SK-N-SH (cell line): ENCODE measurements around the gene ERMAP. TPM values are rescaled to one million over a fixed set of nuclear protein-coding genes. Genes with fewer than 3 reads are reported as not detected.

Experiments used
- CTCF ChIA-PET: fragments of 300-600, 350-600 bp; formaldehyde crosslinking; extraction: SDS; loops from one replicate; lab custom pipeline; 2021; lab: Yijun Ruan, JAX
- POLR2A ChIA-PET: fragments of 350-600 bp; sonication (Branson Sonifier 250); formaldehyde crosslinking; extraction: SDS; loops from one replicate; lab custom pipeline; 2020; ENCODE audit warnings: antibody characterized with exemption, inconsistent platforms; lab: Yijun Ruan, JAX
- DNase-seq: peaks from one replicate; pipeline ENCODE4 v3.0.0; 2012
- H2AFZ ChIP-seq: fragments of 200-600 bp; sonication (generic); 2 replicates; pipeline ENCODE4 v1.8.1; 2016; ENCODE audit warnings: antibody characterized with exemption, mild to moderate bottlenecking, low read depth
- H3F3A ChIP-seq: fragments of 200-600 bp; sonication (generic); replicated peaks from 2 replicates; pipeline ENCODE3; 2016; ENCODE audit warnings: antibody characterized with exemption, mild to moderate bottlenecking; ENCODE audit not compliant: insufficient read depth
- H3K27ac ChIP-seq, 2 experiments: fragments of 200-500 bp in 1 of 2; fragments of 200-600 bp in 1 of 2; sonication (Bioruptor generic) in 1 of 2; sonication (generic), shearing (Covaris generic) in 1 of 2; 2 replicates each; pipeline versions ENCODE4 v1.5.1 to v1.6.1; 2014 to 2016; ENCODE audit warnings: low read depth in 2 of 2, inconsistent platforms in 1 of 2, low read length in 1 of 2, mild to moderate bottlenecking in 1 of 2, mixed read lengths in 1 of 2
- H3K27me3 ChIP-seq: fragments of 200-600 bp; sonication (generic), shearing (Covaris generic); 2 replicates; pipeline ENCODE4 v1.6.1; 2016; ENCODE audit warnings: mixed run types; ENCODE audit not compliant: insufficient read depth
- H3K36me3 ChIP-seq, 2 experiments: fragments of 200-500 bp in 1 of 2; fragments of 200-600 bp in 1 of 2; sonication (Bioruptor generic) in 1 of 2; sonication (generic) in 1 of 2; replicated peaks in 1 of 2; 2 replicates each; pipeline versions ENCODE3 to v1.5.1; 2014 to 2016; ENCODE audit warnings: low read length in 1 of 2, mild to moderate bottlenecking in 1 of 2; ENCODE audit not compliant: insufficient read depth in 2 of 2, control insufficient read depth in 1 of 2
- H3K4me1 ChIP-seq, 2 experiments: fragments of 200-500 bp in 1 of 2; fragments of 200-600 bp in 1 of 2; sonication (Bioruptor generic) in 1 of 2; sonication (generic), shearing (Covaris generic) in 1 of 2; 2 replicates each; pipeline versions ENCODE4 v1.5.1 to v1.6.1; 2014 to 2016; ENCODE audit warnings: low read depth in 1 of 2, low read length in 1 of 2, mixed run types in 1 of 2; ENCODE audit not compliant: insufficient read depth in 2 of 2, control insufficient read depth in 1 of 2
- H3K4me2 ChIP-seq: fragments of 200-600 bp; sonication (generic), shearing (Covaris generic); 2 replicates; pipeline ENCODE4 v1.6.1; 2017; ENCODE audit warnings: mixed run types
- H3K4me3 ChIP-seq, 2 experiments: fragments of 200-500 bp in 1 of 2; fragments of 200-600 bp in 1 of 2; sonication (Bioruptor generic) in 1 of 2; sonication (generic), shearing (Covaris generic) in 1 of 2; 2 replicates each; pipeline versions ENCODE4 v1.5.1 to v1.8.1; 2014 to 2016; ENCODE audit warnings: low read depth in 2 of 2, inconsistent platforms in 1 of 2, low read length in 1 of 2, mild to moderate bottlenecking in 1 of 2, mixed read lengths in 1 of 2, moderate library complexity in 1 of 2
- H3K79me2 ChIP-seq: fragments of 200-600 bp; sonication (generic); 2 replicates; pipeline ENCODE4 v1.8.1; 2017; ENCODE audit warnings: mild to moderate bottlenecking; ENCODE audit not compliant: insufficient read depth
- H3K9ac ChIP-seq: fragments of 200-600 bp; sonication (generic); 2 replicates; pipeline ENCODE4 v1.6.1; 2017; ENCODE audit warnings: mixed run types
- H3K9me2 ChIP-seq: fragments of 200-600 bp; sonication (generic); 2 replicates; pipeline ENCODE4 v1.6.1; 2017; ENCODE audit warnings: mixed run types
- H3K9me3 ChIP-seq: fragments of 200-600 bp; sonication (generic); 2 replicates; pipeline ENCODE4 v1.6.1; 2017; ENCODE audit warnings: mixed run types, mild to moderate bottlenecking, moderate library complexity
- H4K20me1 ChIP-seq: fragments of 200-600 bp; sonication (generic); 2 replicates; pipeline ENCODE4 v1.6.1; 2017; ENCODE audit warnings: mild to moderate bottlenecking, mixed run types; ENCODE audit not compliant: insufficient read depth
- EZH2phosphoT487 ChIP-seq: fragments of 200-600 bp; sonication (generic); IDR thresholded peaks from 2 replicates; pipeline ENCODE4 v1.6.1; 2017; ENCODE audit warnings: low read depth, mixed run types, mild to moderate bottlenecking, antibody characterized with exemption, moderate library complexity, borderline replicate concordance
- FOXJ3 ChIP-seq: sonication (generic); formaldehyde crosslinking; IDR thresholded peaks from 2 replicates; pipeline ENCODE4 v1.5.1; 2020; ENCODE audit warnings: mild to moderate bottlenecking, missing genetic modification reagents
- GABPA ChIP-seq: IDR thresholded peaks from 2 replicates; pipeline ENCODE4 v1.4.0; 2012; ENCODE audit warnings: low read depth, mild to moderate bottlenecking
- JUND ChIP-seq: IDR thresholded peaks from 2 replicates; pipeline ENCODE4 v1.4.0; 2012
- NFIC ChIP-seq: IDR thresholded peaks from 2 replicates; pipeline ENCODE4 v1.4.0; 2012; ENCODE audit warnings: borderline replicate concordance
- POLR2AphosphoS5 ChIP-seq: IDR thresholded peaks from 2 replicates; pipeline ENCODE4 v1.6.1; 2012; ENCODE audit warnings: low read depth, low read length
- RCOR1 ChIP-seq: fragments of 150-350 bp; IDR thresholded peaks from 2 replicates; pipeline ENCODE4 v1.6.1; 2017; ENCODE audit warnings: antibody characterized with exemption, low read length
- SIN3A ChIP-seq: IDR thresholded peaks from 2 replicates; pipeline ENCODE4 v1.6.1; 2012; ENCODE audit warnings: low read depth, mild to moderate bottlenecking, low read length, moderate library complexity, borderline replicate concordance
- TAF1 ChIP-seq: IDR thresholded peaks from 2 replicates; pipeline ENCODE4 v1.6.1; 2012; ENCODE audit warnings: low read depth, mild to moderate bottlenecking, low read length, moderate library complexity, borderline replicate concordance
- WGBS: methylation state at CpG from one replicate; pipeline ENCODE4 v1.1.6; 2017; ENCODE audit warnings: low lambda C conversion rate; 5-methylcytosine and 5-hydroxymethylcytosine counted together
- polyA plus RNA-seq, 3 experiments: library from polyadenylated mRNA; depleted of rRNA; stranded (reverse); fragments of >200 nt; gene quantifications; 2 replicates each; pipeline ENCODE4 v1.2.3, GENCODE V29; 2012
- TF ChIP-seq, protein P1 (sequence below): IDR thresholded peaks from 2 replicates; pipeline ENCODE4 v1.6.1; 2012; ENCODE audit warnings: mild to moderate bottlenecking, low read depth, low read length, moderate library complexity
- TF ChIP-seq, protein P2 (sequence below): fragments of 150-350 bp; IDR thresholded peaks from 2 replicates; pipeline ENCODE4 v1.6.1; 2016; ENCODE audit warnings: mild to moderate bottlenecking, low read depth, low read length

ERMAP gene
- polyA plus RNA-seq, 1 of the 3 experiments (the other 2 are of a cell fraction), result 10.4 TPM

DNA sequence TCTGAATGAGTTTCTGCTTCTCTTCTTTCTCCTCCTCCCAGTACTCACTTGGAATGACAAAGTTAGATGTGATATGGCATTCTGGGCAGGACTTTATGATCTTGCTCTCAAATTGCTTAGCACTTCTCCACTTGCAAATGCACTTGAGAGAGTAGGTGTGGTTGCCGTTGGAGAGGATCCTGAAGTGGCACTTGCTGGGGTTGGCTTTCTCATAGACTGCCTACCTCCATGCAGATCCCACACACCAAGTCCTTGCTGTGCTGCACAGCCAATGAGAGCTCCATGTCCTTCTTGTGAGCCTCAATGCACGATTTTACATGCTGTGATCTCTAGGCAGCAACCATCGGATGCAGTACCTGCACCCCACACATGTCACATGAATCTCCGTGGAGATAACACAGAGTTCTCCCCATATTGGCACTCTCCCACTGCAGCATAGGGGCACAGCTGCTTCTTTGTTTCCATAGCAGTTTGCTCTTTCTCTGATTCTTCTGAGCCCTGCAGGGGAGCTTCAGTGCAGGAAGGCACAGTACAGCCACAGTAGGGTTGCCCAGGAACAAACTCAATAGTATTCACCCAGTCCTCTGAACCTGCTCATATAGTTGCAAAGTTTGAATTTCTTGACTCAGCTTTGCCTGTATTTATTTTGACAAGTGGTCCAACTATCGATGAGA, 74.7 kb downstream of the ERMAP start:
- no peaks in the 10 kb centered on the region for H3K79me2 ChIP-seq
- H2AFZ ChIP-seq, result no peak overlapping the region
- no peaks in the 10 kb centered on the region for H3K9me3 ChIP-seq
- POLR2A ChIA-PET, result no interaction called here
- 15% methylated on average over 3 of the region's 5 CpGs for WGBS
- H3K4me3 ChIP-seq, result no peak overlapping the region
- H3K4me2 ChIP-seq, result no peak overlapping the region
- H3K27ac ChIP-seq, result no peak overlapping the region
- CTCF ChIA-PET, result no interaction called here
- no peaks in the 10 kb centered on the region for H4K20me1 ChIP-seq
- H3K9ac ChIP-seq, result no peak overlapping the region
- H3K36me3 ChIP-seq, result no peaks in the 10 kb centered on the region
- H3K9me2 ChIP-seq, result no peaks in the 10 kb centered on the region
- DNase-seq, result no peak
- H3K27me3 ChIP-seq, result no peaks in the 10 kb centered on the region
- H3K4me1 ChIP-seq, result no peaks in the 10 kb centered on the region
- no peaks in the 10 kb centered on the region for H3F3A ChIP-seq
- TF ChIP-seq TAF1 (no peak), SIN3A (no peak), FOXJ3 (CRISPR knock-in tag) (no peak), NFIC (no peak), GABPA (no peak), RCOR1 (no peak), POLR2AphosphoS5 (no peak), JUND (no peak), EZH2phosphoT487 (no peak)
- TF ChIP-seq, protein P1, sequence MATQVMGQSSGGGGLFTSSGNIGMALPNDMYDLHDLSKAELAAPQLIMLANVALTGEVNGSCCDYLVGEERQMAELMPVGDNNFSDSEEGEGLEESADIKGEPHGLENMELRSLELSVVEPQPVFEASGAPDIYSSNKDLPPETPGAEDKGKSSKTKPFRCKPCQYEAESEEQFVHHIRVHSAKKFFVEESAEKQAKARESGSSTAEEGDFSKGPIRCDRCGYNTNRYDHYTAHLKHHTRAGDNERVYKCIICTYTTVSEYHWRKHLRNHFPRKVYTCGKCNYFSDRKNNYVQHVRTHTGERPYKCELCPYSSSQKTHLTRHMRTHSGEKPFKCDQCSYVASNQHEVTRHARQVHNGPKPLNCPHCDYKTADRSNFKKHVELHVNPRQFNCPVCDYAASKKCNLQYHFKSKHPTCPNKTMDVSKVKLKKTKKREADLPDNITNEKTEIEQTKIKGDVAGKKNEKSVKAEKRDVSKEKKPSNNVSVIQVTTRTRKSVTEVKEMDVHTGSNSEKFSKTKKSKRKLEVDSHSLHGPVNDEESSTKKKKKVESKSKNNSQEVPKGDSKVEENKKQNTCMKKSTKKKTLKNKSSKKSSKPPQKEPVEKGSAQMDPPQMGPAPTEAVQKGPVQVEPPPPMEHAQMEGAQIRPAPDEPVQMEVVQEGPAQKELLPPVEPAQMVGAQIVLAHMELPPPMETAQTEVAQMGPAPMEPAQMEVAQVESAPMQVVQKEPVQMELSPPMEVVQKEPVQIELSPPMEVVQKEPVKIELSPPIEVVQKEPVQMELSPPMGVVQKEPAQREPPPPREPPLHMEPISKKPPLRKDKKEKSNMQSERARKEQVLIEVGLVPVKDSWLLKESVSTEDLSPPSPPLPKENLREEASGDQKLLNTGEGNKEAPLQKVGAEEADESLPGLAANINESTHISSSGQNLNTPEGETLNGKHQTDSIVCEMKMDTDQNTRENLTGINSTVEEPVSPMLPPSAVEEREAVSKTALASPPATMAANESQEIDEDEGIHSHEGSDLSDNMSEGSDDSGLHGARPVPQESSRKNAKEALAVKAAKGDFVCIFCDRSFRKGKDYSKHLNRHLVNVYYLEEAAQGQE, result no peak
- TF ChIP-seq, protein P2, sequence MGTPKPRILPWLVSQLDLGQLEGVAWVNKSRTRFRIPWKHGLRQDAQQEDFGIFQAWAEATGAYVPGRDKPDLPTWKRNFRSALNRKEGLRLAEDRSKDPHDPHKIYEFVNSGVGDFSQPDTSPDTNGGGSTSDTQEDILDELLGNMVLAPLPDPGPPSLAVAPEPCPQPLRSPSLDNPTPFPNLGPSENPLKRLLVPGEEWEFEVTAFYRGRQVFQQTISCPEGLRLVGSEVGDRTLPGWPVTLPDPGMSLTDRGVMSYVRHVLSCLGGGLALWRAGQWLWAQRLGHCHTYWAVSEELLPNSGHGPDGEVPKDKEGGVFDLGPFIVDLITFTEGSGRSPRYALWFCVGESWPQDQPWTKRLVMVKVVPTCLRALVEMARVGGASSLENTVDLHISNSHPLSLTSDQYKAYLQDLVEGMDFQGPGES, result no peak

Other genes with a start within 250 kb of the ERMAP start
- gene PPIH, start 158.7 kb upstream of the ERMAP start, polyA plus RNA-seq (2012; rRNA removed), result 89.1 and 104 TPM in 2 replicates
- gene YBX1, start 134.7 kb upstream of the ERMAP start, polyA plus RNA-seq (2012; rRNA removed), result 419 and 592 TPM in 2 replicates
- gene CLDN19, start 76.9 kb upstream of the ERMAP start, polyA plus RNA-seq (2012; rRNA removed), result not detected in 2 replicates
- 64.3 and 66.8 TPM in 2 replicates for gene P3H1, start 50.1 kb upstream of the ERMAP start, polyA plus RNA-seq (2012; rRNA removed)
- gene C1orf50, start 49.9 kb upstream of the ERMAP start, polyA plus RNA-seq (2012; rRNA removed), result 2.6 and 3.6 TPM in 2 replicates
- 0.05 and 0.08 TPM in 2 replicates for gene TMEM269, start 32.1 kb upstream of the ERMAP start, polyA plus RNA-seq (2012; rRNA removed)
- gene SVBP, start 275 bp downstream of the ERMAP start, polyA plus RNA-seq (2012; rRNA removed), result 18.6 and 20.2 TPM in 2 replicates
- gene ZNF691, start 29.5 kb downstream of the ERMAP start, polyA plus RNA-seq (2012; rRNA removed), result 7.2 and 10.1 TPM in 2 replicates
- 50.5 and 63.8 TPM in 2 replicates for gene SLC2A1, start 141.7 kb downstream of the ERMAP start, polyA plus RNA-seq (2012; rRNA removed)